Ascending aorta (tissue), 2 donors: Measurements from ENCODE around the gene DYSF. TPM values are rescaled to one million over a fixed set of nuclear protein-coding genes. Genes with fewer than 3 reads are reported as not detected.

Source experiments
- DNase-seq, 2 donors: peaks; one replicate each; pipeline ENCODE4 v3.0.0-alpha.2; 2019; ENCODE audit warnings: low spot score in 2 of 2
- H3K27ac ChIP-seq, 2 donors: fragments of 200-600 bp; sonication (generic); one replicate each; pipeline ENCODE4 v1.5.1; 2016 to 2017; ENCODE audit warnings: mild to moderate bottlenecking in 1 of 2
- H3K27me3 ChIP-seq: fragments of 200-600 bp; sonication (generic); one replicate; pipeline ENCODE4 v1.5.1; 2017
- H3K36me3 ChIP-seq, 2 donors: fragments of 200-600 bp; sonication (generic); one replicate each; pipeline ENCODE4 v1.5.1; 2016
- H3K4me1 ChIP-seq, 2 donors: fragments of 200-600 bp; sonication (generic); one replicate each; pipeline ENCODE4 v1.5.1; 2016 to 2017; ENCODE audit warnings: mild to moderate bottlenecking in 1 of 2
- H3K4me3 ChIP-seq, 2 donors: fragments of 200-600 bp; sonication (generic); one replicate each; pipeline ENCODE4 v1.5.1; 2016 to 2017; ENCODE audit warnings: mild to moderate bottlenecking in 1 of 2
- H3K9me3 ChIP-seq, 2 donors: fragments of 200-600 bp; sonication (generic); one replicate each; pipeline ENCODE4 v1.5.1; 2016
- intact Hi-C: fragments of 100-400 bp; cut with DNase I; formaldehyde crosslinking; loops from one replicate; pipeline ENCODE4 v1.15.1; 2023
- total RNA-seq: library from RNA; depleted of rRNA; stranded (reverse); fragments of >200 nt; gene quantifications from one replicate; pipeline ENCODE4 v1.1.0, GENCODE V29; 2016
- TF ChIP-seq, protein P1 (sequence below), 3 experiments: fragments of 200-600 bp in 2 of 3; fragments of 450-650 bp in 1 of 3; sonication (generic) in 2 of 3; IDR thresholded peaks; one replicate each; pipeline ENCODE4 v1.5.1; 2016 to 2019; ENCODE audit warnings: antibody characterized with exemption in 3 of 3, mild to moderate bottlenecking in 1 of 3, moderate library complexity in 1 of 3

The DYSF gene
- total RNA-seq, 1 donor from 2014 or later: 58.3 TPM

DNA sequence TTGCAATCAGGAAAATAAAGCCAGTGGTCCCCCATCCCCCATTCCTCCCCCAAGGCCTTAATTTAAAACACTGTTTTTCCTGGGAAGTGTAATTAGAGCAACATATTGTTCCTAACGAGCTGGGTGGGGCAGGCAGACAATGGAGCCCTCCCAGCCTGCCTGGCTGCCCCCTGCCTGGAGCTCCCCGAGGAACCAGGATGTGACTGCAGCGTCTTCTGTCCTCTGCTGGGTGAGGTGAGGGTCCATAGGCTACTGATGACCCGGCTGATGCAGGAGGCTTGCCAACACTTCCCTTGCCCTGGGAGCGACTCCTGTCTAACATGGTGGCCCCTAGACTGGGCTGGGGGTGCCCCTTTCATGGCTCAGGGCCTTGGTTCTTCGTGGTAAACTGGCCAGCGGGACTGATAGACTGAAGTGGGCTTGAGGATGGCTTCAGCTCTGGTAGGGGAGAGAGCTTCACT lies 152.4 kb downstream of the DYSF start:
- Histone ChIP-seq H3K4me1 (no peaks in the 10 kb centered on the region), H3K27me3 (no peaks in the 10 kb centered on the region), H3K27ac (no peak overlapping the region), H3K4me3 (no peak overlapping the region), H3K9me3 (no peaks in the 10 kb centered on the region), H3K36me3 (no peaks in the 10 kb centered on the region)
- peak in 1 of 2 donors; percentile 58 for DNase-seq
- intact Hi-C loops: no loop called here
- TF ChIP-seq, protein P1, sequence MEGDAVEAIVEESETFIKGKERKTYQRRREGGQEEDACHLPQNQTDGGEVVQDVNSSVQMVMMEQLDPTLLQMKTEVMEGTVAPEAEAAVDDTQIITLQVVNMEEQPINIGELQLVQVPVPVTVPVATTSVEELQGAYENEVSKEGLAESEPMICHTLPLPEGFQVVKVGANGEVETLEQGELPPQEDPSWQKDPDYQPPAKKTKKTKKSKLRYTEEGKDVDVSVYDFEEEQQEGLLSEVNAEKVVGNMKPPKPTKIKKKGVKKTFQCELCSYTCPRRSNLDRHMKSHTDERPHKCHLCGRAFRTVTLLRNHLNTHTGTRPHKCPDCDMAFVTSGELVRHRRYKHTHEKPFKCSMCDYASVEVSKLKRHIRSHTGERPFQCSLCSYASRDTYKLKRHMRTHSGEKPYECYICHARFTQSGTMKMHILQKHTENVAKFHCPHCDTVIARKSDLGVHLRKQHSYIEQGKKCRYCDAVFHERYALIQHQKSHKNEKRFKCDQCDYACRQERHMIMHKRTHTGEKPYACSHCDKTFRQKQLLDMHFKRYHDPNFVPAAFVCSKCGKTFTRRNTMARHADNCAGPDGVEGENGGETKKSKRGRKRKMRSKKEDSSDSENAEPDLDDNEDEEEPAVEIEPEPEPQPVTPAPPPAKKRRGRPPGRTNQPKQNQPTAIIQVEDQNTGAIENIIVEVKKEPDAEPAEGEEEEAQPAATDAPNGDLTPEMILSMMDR (IDR thresholded peaks at IDR 0.05): no peak

DNA sequence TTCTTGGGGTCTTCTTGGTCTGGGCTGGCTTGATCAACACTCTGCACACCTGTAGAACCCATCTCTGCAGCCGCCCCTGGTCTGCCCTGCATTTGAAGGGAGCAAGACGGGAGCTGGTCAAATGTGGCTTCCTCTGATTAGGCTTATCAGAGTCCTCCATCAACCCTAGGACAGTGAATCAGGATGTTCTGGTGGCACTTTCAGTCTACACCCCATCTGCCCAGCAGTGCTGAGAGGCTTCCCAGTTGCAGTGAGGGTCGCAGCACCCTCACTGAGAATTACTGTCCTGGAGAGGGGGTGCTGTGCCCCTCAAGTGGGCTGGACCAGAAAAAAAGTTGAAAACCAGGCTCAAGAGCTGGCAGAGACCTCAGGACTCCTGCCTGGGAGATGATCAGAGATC lies 152.9 kb downstream of the DYSF start:
- intact Hi-C loops: no loop called here
- peak in 1 of 2 donors; percentile 35 for DNase-seq
- no peaks in the 10 kb centered on the region for H3K4me1 ChIP-seq
- TF ChIP-seq, protein P1 (IDR thresholded peaks at IDR 0.05): no peak
- H3K27ac ChIP-seq: no peak overlapping the region
- no peaks in the 10 kb centered on the region for H3K36me3 ChIP-seq
- no peaks in the 10 kb centered on the region for H3K27me3 ChIP-seq
- no peak overlapping the region for H3K4me3 ChIP-seq
- H3K9me3 ChIP-seq: no peaks in the 10 kb centered on the region

DNA sequence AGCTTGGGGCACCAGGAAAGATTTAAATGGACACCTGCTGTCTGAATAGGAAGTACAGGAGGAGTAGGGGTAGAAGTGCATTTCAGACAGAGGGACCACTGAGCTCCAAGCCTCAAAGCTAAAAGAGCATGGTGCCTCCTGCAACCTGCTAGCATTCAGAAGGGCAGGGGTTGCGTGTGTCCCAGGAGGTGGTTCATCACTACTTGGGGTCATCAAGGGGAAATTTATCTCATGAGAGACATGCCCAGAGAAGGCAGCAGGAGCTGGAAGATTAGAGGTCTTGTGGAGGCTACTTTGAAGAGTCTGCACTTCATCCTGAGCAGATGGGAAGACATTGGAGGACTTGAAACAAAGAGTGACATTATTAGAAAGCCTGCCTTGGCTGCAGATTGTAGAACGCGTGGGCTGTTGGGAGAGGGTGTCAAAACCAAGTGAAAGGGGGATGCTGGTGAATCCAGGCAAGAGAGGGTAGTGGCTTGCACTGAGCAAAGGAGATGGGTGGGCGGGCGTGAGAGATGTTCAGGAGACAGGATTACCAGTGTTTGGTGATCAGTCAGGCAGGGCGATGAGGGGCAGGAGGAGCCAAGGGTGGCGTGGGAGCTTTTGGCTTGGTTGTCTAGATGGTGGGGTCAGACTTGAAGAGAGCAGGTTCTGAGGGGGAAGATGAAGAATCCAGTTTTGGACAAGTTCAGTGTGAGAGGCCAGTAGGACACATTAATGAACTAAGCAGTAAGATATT lies 154.0 kb downstream of the DYSF start:
- H3K36me3 ChIP-seq: no peaks in the 10 kb centered on the region
- peak in 1 of 2 donors; percentile 38 for DNase-seq
- TF ChIP-seq, protein P1 (IDR thresholded peaks at IDR 0.05): no peak
- no peaks in the 10 kb centered on the region for H3K4me1 ChIP-seq
- no peaks in the 10 kb centered on the region for H3K9me3 ChIP-seq
- no peak overlapping the region for H3K4me3 ChIP-seq
- H3K27me3 ChIP-seq: no peaks in the 10 kb centered on the region
- intact Hi-C loops: no loop called here
- H3K27ac ChIP-seq: no peak overlapping the region

DNA sequence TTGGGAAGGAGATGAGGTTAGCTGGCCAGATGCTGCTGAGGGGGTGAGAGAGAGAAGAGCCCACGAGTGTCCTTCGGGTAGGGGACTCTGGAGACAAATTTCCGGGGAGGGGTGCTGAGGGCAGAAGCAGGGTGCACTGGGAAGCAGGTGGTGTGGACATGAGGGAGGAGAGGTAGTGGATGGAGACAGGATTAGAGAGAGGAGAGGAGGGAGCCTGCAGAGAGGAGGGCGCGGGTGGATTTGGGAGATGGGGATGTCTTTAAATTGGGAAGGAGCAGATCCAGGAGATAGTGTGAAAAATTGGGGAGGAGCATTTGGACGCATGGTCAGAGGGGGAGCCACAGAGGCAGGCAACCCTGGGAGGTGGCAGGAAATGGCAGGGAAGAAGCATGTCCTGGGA lies 154.7 kb downstream of the DYSF start:
- intact Hi-C loops: no loop called here
- TF ChIP-seq, protein P1 (IDR thresholded peaks at IDR 0.05): no peak
- no peak overlapping the region for H3K27ac ChIP-seq
- H3K4me1 ChIP-seq: no peaks in the 10 kb centered on the region
- peak in 1 of 2 donors; percentile 46 for DNase-seq
- H3K27me3 ChIP-seq: no peaks in the 10 kb centered on the region
- H3K36me3 ChIP-seq: no peaks in the 10 kb centered on the region
- H3K9me3 ChIP-seq: no peaks in the 10 kb centered on the region
- H3K4me3 ChIP-seq: no peak overlapping the region

DNA sequence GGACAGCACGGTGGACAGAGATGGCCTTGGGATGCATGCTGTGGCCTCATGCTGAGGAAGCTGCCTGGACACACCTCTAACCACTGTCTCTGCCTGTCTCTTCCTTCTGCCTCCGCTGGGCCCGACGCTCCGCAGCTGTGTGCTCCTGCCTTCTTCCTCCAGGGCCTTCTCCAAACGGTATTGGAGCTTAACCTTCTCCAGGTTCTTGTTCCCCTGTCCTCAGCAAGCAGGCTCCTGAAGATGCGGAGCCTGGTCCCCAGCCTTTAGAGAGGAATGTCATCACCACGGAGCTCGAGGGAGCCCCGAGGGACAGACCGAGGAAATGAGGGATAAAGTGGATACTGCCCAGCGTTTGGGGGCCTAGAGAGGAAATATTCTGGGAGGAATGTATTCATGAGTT lies 155.1 kb downstream of the DYSF start:
- H3K4me1 ChIP-seq: no peaks in the 10 kb centered on the region
- TF ChIP-seq, protein P1 (IDR thresholded peaks at IDR 0.05): no peak
- H3K27me3 ChIP-seq: no peaks in the 10 kb centered on the region
- DNase-seq: peak in 1 of 2 donors; percentile 24
- intact Hi-C loops: no loop called here
- no peak overlapping the region for H3K4me3 ChIP-seq
- H3K9me3 ChIP-seq: no peaks in the 10 kb centered on the region
- H3K36me3 ChIP-seq: no peaks in the 10 kb centered on the region
- H3K27ac ChIP-seq: no peak overlapping the region
